Measurements from ENCODE around the gene RPS6KA4.

DNA sequence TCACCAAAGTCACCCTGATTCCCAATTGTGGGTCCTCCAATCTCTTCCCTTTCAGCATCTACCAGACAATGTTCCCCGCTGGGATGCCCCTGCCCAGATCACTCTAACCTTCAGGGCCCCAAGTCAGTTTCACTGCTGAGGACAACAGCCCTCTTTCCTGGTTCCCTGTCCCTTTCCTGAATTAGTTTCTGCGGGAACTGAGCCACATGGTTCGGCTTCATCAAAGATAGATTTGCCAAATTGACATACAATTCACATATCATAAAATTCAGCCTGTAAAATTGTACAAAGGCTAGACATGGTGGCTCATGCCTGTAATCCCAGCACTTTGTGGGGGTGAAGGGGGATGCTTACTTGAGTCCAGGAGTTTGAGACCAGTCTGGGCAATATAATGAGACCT lies 31.0 kb upstream of the RPS6KA4 start:
- TF ChIP-seq, protein P1, sequence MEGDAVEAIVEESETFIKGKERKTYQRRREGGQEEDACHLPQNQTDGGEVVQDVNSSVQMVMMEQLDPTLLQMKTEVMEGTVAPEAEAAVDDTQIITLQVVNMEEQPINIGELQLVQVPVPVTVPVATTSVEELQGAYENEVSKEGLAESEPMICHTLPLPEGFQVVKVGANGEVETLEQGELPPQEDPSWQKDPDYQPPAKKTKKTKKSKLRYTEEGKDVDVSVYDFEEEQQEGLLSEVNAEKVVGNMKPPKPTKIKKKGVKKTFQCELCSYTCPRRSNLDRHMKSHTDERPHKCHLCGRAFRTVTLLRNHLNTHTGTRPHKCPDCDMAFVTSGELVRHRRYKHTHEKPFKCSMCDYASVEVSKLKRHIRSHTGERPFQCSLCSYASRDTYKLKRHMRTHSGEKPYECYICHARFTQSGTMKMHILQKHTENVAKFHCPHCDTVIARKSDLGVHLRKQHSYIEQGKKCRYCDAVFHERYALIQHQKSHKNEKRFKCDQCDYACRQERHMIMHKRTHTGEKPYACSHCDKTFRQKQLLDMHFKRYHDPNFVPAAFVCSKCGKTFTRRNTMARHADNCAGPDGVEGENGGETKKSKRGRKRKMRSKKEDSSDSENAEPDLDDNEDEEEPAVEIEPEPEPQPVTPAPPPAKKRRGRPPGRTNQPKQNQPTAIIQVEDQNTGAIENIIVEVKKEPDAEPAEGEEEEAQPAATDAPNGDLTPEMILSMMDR (IDR thresholded peaks at IDR 0.05), result no peak
- TF ChIP-seq TAF1 (IDR thresholded peaks at IDR 0.05; ENCODE audit: borderline replicate concordance, low read depth, low read length) (no peak), CHD2 (IDR thresholded peaks at IDR 0.05; ENCODE audit: low read length, partially characterized antibody) (no peak), MXI1 (IDR thresholded peaks at IDR 0.05; ENCODE audit: low read depth, low read length) (no peak), RXRA (IDR thresholded peaks at IDR 0.05; ENCODE audit: borderline replicate concordance, low read depth) (no peak), YY1 (IDR thresholded peaks at IDR 0.05; ENCODE audit: low read depth) (no peak), POLR2AphosphoS5 (IDR thresholded peaks at IDR 0.05; ENCODE audit: low read depth, low read length) (no peak), RFX5 (IDR thresholded peaks at IDR 0.05; ENCODE audit: low read length) (no peak), EZH2phosphoT487 (IDR thresholded peaks at IDR 0.05; ENCODE audit: borderline replicate concordance, low read depth) (no peak), JUND (IDR thresholded peaks at IDR 0.05) (no peak), NFIC (IDR thresholded peaks at IDR 0.05; ENCODE audit: borderline replicate concordance) (no peak)
- TF ChIP-seq, protein P2, sequence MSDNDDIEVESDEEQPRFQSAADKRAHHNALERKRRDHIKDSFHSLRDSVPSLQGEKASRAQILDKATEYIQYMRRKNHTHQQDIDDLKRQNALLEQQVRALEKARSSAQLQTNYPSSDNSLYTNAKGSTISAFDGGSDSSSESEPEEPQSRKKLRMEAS (IDR thresholded peaks at IDR 0.05; ENCODE audit: low read depth), result no peak
- TF ChIP-seq, protein P3, sequence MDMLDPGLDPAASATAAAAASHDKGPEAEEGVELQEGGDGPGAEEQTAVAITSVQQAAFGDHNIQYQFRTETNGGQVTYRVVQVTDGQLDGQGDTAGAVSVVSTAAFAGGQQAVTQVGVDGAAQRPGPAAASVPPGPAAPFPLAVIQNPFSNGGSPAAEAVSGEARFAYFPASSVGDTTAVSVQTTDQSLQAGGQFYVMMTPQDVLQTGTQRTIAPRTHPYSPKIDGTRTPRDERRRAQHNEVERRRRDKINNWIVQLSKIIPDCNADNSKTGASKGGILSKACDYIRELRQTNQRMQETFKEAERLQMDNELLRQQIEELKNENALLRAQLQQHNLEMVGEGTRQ (IDR thresholded peaks at IDR 0.05; ENCODE audit: borderline replicate concordance, low read depth, low read length), result no peak
- TF ChIP-seq, protein P4, sequence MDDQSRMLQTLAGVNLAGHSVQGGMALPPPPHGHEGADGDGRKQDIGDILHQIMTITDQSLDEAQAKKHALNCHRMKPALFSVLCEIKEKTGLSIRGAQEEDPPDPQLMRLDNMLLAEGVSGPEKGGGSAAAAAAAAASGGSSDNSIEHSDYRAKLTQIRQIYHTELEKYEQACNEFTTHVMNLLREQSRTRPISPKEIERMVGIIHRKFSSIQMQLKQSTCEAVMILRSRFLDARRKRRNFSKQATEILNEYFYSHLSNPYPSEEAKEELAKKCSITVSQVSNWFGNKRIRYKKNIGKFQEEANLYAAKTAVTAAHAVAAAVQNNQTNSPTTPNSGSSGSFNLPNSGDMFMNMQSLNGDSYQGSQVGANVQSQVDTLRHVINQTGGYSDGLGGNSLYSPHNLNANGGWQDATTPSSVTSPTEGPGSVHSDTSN (IDR thresholded peaks at IDR 0.05), result no peak

Measured in SK-N-SH (cell line).